ENCODE measurements around the gene PLXNA1.

DNA sequence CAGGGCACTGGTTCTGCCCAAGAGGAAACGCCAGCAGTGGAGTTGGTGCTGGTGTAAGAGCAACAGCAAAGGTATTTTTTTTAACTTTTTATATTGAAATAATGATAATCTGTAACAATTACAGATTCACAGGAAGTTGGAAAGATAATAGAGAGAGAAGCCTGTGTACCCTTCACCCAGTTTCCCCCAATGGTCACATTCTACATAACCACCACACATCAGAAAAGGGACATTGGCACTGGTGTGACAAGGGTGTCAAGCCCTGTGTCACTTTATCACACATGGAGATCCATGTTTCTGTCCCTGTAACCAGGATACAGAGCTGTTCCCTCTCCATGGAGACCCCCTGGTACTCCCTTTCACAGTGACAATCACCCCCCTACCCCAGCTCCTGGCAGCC is 9.1 kb upstream of the PLXNA1 start:
- TF ChIP-seq, protein P1, sequence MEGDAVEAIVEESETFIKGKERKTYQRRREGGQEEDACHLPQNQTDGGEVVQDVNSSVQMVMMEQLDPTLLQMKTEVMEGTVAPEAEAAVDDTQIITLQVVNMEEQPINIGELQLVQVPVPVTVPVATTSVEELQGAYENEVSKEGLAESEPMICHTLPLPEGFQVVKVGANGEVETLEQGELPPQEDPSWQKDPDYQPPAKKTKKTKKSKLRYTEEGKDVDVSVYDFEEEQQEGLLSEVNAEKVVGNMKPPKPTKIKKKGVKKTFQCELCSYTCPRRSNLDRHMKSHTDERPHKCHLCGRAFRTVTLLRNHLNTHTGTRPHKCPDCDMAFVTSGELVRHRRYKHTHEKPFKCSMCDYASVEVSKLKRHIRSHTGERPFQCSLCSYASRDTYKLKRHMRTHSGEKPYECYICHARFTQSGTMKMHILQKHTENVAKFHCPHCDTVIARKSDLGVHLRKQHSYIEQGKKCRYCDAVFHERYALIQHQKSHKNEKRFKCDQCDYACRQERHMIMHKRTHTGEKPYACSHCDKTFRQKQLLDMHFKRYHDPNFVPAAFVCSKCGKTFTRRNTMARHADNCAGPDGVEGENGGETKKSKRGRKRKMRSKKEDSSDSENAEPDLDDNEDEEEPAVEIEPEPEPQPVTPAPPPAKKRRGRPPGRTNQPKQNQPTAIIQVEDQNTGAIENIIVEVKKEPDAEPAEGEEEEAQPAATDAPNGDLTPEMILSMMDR (conservative IDR thresholded peaks at IDR 0.05; ENCODE audit: low read depth in 2 of 2), result no peak
- TF ChIP-seq POLR2AphosphoS5 (IDR thresholded peaks at IDR 0.05; ENCODE audit: low read depth), result no peak
- no peak for TF ChIP-seq STAT1 (IDR thresholded peaks at IDR 0.05; ENCODE audit: unreplicated experiment)
- no peak for TF ChIP-seq EZH2 (IDR thresholded peaks at IDR 0.05; ENCODE audit: low read depth, unreplicated experiment)
- TF ChIP-seq CREB1 (CRISPR knock-in tag; IDR thresholded peaks at IDR 0.05; ENCODE audit: low read depth), result no peak
- TF ChIP-seq, protein P2, sequence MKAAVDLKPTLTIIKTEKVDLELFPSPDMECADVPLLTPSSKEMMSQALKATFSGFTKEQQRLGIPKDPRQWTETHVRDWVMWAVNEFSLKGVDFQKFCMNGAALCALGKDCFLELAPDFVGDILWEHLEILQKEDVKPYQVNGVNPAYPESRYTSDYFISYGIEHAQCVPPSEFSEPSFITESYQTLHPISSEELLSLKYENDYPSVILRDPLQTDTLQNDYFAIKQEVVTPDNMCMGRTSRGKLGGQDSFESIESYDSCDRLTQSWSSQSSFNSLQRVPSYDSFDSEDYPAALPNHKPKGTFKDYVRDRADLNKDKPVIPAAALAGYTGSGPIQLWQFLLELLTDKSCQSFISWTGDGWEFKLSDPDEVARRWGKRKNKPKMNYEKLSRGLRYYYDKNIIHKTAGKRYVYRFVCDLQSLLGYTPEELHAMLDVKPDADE (IDR thresholded peaks at IDR 0.05), result no peak
- TF ChIP-seq, protein P3, sequence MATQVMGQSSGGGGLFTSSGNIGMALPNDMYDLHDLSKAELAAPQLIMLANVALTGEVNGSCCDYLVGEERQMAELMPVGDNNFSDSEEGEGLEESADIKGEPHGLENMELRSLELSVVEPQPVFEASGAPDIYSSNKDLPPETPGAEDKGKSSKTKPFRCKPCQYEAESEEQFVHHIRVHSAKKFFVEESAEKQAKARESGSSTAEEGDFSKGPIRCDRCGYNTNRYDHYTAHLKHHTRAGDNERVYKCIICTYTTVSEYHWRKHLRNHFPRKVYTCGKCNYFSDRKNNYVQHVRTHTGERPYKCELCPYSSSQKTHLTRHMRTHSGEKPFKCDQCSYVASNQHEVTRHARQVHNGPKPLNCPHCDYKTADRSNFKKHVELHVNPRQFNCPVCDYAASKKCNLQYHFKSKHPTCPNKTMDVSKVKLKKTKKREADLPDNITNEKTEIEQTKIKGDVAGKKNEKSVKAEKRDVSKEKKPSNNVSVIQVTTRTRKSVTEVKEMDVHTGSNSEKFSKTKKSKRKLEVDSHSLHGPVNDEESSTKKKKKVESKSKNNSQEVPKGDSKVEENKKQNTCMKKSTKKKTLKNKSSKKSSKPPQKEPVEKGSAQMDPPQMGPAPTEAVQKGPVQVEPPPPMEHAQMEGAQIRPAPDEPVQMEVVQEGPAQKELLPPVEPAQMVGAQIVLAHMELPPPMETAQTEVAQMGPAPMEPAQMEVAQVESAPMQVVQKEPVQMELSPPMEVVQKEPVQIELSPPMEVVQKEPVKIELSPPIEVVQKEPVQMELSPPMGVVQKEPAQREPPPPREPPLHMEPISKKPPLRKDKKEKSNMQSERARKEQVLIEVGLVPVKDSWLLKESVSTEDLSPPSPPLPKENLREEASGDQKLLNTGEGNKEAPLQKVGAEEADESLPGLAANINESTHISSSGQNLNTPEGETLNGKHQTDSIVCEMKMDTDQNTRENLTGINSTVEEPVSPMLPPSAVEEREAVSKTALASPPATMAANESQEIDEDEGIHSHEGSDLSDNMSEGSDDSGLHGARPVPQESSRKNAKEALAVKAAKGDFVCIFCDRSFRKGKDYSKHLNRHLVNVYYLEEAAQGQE (IDR thresholded peaks at IDR 0.05; ENCODE audit: unreplicated experiment), result no peak
- TF ChIP-seq EZH2phosphoT487 (IDR thresholded peaks at IDR 0.05; ENCODE audit: unreplicated experiment), result no peak

Data from GM23338 (cell line).